GM15510 (cell line): ENCODE data around the gene ZFYVE27.

Experiments
- POLR2A ChIP-seq: IDR thresholded peaks from 3 replicates; pipeline ENCODE4 v1.6.1; 2011; ENCODE audit warnings: borderline replicate concordance; ENCODE audit not compliant: insufficient read length; ENCODE audit errors: extremely low read depth

The ZFYVE27 gene

DNA sequence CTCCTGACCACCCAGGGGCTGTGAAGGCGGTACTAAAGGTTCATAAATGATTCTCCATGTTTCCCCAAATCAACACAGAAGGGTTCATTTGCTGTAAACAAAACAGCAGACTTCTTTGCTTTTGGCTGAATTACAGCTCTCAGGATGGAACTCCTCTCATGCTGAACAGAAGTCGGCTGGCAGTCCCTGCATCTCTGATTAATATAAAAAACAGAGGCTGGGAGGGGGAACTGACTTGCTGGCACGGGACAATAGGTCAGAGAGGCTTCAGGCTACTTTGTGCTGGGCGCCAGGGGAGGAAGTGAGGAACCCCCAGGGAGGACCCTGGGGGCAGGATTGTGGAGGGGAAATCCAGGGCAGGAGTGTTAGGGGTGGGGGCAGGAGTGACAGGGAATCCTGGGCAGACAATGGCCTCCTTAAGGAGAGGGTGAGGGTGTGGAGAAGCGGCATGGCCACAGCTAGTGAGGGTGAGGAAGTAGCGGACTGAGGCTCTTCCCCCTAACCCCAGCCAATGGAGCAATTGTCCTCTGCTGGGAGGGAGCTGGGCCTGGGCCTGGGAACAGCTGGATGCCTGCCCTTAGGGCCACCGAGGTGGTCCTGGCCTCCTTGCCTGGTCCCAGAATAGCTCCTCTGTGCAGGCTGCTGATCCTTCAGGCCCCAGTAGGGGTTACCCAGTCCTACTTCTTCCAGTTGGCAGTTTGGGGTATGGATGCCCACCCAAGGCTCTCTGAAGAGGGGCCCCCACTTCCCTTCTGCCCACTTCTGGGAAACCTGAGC lies 44.1 kb downstream of the ZFYVE27 start:
- no peak for TF ChIP-seq POLR2A

DNA sequence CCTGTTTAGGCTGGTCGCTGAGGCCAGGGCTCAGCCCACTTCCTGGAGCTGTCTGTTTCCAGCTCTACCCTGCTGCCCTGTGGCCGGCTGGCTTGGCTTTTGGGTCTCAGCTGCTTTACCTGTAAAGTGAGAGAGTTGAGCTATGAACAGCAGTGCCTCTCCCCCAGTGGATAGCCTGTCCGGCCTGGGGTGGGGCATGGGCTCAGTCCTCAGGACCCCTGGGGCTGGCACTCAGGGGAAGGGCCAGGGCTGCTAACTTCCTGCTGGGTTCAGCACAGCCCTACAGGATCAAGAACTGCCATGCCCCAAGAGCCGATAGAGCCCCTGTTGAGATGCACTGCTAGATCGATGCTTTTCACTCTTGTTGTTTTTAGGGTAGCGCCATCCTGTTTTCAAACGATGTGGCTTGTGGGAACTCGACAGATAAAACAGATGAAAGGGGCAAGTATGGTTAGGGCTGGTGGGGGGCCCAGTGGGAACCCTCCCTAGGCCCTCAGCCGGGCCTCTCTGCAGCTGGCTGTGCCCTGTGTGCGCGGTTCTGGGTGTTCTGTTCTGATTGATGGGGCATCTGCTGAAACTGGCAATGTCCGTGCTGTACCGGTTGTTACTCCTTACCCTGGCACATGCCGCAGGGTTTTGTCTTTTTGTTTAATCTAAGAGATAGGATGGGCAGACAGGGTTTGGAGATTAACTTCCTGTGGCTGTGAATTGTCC lies 44.8 kb downstream of the ZFYVE27 start:
- TF ChIP-seq POLR2A = no peak

DNA sequence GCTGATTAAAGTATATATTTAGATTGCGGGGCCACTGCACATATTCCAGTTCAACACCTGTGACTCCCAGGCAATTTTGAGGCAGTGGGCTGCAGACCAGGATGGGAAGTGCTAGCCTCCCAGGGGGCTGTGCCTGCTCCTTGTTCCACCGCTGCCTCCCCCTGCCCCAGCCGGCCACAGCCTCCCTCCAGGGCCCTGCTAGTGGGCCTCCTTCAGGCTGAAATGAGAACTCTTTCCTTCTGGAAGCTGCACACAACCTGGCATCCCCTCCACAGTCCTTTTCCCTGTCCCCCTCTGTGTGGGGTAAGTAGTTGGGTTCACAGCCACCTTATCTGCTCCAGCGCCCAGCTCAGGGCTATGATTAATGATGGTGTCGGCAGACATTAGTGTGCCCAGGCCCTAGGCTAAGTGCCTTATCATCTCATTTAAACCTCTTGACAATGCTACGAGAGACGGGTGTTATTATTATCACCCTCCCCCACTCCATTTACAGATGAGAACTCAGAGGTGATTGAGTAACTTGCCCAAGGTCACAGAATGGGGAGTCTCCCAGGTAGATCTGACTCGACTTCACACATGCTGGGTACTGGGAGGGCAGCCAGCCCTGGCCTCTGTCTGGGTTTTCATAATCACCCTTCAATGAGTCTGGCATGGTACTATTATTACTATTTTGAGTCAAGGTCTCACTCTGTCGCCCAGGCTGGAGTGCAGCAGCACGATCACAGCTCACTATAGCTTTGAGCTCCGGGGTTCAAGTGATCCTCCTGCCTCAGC lies 45.7 kb downstream of the ZFYVE27 start:
- no peak for TF ChIP-seq POLR2A

DNA sequence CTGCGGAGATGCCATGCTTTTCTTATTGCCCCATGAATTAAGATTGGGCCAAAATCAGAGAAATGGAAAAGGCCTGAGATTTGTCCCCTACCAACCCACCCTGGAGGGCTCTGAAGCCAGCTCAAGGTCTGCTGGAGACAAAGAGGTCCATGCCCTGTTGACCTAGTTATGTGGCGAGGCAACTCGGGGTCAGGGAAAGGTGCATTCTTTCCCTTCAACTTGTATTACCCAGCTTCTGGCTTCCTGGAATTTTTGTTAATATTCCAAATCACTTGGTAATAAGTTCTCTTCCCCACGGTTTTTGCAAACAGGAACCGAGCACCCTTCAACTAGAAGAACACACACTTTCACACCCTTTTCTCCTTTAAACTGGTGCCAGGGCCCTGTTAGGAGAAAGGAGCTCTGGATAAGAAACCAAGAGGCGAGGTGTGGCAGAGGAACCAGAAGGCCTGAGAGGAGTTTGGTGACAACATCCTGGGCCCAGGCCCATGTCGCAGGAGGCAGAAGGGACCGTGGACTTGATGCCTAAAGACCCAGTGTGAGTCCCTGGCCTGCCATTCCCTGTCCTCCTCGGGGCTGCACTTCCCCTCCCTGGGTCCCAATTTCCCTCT lies 47.4 kb downstream of the ZFYVE27 start:
- TF ChIP-seq POLR2A = no peak

DNA sequence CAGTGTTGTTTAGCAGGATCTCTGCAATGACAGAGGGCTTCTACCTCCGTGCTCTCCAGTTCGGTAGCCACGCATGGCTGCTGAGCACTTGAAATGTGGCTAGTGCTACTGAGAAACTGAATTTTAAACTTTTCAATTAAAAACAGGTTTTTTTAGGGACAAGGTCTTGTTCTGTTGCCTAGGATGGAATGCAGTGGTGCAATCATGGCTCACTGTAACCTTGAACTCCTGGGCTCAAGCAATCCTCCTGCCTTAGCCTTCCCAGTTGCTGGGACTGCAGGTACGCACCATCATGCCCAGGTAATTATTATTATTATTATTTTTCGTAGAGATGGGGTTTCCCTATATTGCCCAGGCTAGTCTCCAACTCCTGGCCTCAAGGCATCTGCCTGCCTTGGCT lies 48.3 kb downstream of the ZFYVE27 start:
- TF ChIP-seq POLR2A = no peak

DNA sequence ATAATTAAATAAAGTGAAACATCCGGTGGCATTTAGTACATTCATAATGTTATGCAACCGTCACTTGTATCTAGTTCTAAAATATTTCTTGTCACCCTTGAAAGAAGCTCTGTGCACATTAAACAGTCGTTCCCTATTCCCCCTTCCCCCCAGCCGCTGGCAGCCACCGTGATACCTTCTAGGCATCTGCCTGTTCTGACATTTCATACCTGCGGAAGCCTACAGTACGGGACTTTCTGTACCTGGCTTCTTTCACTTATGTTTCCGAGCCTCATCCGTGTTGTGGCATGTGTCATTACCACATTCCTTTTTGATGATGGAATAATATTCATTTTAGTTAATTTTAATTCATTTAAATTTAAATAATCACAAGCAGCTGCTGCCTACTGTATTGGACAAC lies 48.8 kb downstream of the ZFYVE27 start:
- no peak for TF ChIP-seq POLR2A

DNA sequence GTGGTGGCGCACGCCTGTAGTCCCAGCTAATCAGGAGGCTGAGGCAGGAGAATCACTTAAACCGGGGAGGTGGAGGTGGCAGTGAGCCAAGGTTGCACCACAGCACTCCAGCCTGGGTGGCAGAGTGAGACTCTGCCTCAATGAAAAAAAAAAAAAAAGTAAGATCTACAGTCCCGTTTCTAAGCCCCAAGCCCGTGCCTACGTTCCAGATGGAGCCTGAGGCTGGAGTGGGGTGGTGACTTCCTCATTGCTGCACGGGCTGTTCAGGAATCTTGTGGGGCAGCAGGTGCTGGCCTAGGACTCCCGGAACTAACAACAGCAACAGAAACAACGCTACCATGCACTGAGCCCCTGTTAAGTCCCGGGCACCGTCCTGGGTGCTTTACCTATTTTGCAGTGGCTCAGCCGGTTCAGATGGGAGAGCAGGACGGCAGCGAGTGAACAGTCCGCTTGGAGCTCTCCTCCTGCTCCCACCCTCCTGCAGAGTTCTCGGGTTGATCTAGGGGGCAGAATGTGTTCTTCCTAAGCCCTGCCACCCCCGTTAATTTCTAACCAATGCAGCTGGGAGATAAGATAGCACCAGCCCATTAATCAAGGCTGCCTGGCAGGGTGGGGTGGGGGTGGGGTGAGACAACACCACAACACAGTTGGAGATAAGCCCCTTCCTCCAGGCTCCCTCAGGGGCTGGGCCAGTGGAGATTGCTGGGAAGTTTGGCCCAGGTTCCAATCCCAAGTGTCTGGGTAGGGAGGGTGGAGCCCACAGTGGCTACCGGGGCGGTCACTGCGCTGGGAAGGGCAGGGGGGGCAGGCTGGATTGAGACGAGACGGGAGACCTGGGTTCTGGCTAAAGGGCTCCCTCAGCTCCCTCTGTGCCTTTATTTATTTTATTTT lies 51.9 kb downstream of the ZFYVE27 start:
- no peak for TF ChIP-seq POLR2A

DNA sequence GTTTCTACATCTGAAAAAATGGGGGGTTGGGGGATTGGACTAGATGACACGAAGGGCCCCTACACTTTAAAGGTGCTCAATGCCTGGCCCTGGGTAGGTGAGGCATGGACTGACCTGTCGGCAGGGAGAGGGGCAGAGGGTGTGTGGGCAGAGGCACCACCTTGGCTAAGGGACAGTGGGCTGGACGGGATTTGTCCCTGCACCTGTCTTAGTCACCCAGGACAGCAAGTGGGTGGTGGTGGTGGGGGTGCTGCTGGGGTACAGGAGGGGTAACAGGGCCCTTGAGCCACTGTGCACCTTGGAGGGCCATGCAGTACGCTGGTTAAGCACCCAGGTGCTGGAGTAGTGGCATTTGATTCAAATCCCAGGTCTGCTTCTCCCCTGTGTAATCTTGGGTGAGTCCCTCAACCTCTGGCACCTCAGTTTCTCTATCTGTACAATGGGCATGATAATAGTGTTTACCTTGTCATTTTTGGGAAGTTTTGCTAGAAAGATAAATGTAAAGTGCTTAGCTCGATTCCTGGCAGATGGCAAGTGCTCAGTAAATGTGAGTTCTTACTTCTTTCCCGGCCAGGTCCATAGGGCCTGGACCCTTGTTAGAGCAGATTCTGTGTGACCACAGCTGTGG lies 53.0 kb downstream of the ZFYVE27 start:
- no peak for TF ChIP-seq POLR2A

DNA sequence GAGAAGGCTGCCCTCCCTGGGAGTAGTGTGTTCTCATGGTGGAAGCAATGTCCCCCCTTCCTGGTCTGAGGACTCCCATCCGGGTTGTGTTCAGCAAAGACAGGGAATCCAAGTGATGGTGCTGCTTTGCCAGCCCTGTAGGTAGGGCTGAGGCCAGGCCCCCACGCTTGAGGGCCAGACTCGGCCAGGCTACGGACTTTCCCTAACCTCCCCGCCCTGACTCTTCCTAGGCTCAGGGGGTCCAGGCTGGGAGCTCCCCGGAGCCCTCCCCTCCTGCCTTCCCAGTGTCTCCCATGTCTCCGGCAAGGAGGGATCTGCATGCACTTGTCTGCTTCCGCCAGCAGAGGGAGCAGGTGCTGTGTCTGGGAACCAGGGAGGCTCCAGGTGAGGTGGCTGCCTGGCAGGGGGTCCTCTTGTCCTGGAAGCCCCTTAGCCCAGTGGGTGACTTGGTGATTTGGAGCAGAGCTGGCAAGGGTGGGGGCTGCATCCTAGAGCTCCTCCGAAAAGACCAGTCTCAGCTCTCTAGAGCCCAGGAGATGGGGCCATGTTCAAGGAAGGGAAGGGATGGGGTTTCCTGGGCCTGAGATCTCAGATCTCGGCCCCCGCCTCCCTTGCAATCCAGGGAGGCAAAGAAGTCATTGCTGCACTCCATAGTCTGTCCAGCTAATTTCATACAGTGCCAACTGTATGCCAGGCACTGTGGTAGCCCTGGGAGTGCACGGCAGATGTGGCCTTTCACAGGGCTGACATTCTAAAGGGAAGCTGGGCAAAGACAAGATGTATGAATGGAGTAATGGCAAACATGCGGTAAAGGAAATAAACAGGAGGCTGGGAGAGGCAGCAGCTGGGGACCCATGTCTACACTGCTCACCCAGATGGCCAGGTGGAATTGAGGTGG lies 55.1 kb downstream of the ZFYVE27 start:
- no peak for TF ChIP-seq POLR2A

DNA sequence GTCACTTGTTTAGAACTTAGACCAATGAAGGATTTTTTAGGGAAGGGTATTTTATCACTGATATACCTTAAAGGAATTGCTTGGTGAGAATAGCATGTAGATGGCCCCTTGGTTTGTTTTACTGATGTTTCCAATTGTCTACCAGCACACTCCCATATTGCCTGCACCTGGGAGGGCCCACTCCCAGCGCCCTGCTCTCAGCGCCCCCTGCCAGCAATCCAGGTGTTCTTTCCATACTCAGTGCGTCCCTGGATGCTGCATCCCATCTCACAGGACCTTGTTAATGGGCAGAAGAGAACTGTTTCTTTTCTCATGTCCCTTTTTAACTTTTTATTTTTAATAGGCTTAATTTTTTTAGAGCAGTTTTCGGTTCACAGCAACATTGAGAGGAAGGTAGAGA lies 59.0 kb downstream of the ZFYVE27 start:
- TF ChIP-seq POLR2A = no peak

DNA sequence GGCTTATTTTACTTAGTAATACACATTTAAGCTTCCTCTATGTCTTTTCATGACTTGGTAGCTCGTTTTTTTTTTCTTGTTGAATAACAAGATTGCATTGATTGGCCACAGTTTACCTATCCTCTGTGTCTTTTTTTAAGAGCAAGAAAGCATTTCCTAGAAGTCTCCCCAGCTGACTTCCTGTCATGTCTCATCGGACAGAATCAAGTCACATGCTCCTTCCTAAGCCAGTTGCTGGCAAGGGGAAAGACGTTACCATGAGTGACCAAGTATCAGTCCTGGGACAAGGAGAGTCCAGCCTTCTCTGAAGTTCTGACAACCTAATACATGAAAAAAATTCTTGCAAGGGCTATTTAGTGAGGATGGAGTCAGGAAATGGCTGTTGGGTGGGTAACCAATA lies 59.7 kb downstream of the ZFYVE27 start:
- TF ChIP-seq POLR2A = no peak

DNA sequence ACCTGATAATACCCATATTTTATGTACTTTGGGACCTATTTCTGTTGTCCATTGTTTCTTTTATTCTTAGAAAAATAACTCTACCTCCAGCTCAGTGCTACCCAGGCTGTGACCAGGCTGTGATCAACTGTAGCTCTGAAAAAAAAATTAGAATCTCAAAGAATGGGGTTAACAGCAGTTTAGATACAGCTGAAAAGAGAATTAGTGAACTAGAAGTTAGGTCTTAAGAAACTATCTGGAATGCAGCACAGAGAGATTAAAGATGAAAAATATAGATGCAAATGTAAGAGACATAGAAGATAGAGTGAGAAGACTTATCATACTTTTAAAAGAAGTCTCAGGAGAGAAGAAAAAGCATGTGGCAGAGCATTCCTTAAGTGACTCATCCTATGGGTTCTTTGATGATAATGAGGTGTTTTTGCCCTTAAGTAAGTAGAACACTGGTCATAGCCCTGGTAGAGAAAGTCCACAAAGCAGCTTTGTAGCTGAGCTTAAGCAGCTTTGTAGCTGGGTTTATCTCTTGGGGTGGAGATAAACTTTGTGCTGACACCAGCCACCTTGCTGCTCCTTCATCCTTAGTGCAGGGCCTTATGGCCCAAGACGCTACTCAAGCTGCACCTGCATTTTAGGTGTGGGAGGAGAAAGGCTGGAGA lies 62.2 kb downstream of the ZFYVE27 start:
- TF ChIP-seq POLR2A = no peak

DNA sequence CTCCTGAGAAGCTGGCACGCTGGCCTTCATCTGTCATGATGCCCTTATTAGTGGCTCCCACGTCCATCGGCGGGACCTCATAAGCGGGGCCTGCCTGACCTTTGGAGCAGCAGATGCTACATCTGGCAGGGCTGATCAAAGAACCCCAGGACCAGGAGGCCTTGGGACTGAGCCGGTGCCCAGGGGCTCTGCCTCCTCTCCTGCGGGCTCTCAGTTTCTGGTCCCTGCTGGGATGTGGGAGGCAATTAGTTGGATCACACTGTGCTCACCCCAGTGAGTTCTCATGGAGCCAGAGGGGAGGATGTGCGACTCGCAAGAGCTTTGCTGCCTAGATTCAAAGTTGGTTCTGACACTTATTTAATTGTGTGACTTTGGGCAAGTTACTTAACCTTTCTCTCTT lies 63.5 kb downstream of the ZFYVE27 start:
- no peak for TF ChIP-seq POLR2A

DNA sequence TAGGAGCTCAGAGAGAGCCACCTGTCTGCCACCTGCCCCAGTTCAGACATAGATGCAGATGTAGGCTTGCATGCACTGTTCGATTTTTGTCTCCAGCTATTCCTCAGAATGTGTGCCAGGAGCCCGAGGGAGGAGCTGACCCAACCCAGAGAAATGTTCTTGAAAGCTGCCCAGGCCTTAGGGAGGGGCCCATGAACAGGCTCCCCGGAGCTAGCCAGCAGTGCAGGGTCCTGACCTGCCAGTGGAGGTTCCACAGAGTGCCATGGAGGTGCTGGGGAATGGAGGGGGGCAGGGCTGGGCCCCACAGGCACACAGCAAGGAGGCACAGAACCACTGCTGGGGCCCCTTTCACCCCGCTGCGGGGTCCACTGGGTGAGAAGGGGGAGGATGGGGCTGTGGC lies 64.5 kb downstream of the ZFYVE27 start:
- TF ChIP-seq POLR2A = no peak
